Activated T-cell treated with anti-CD3 and anti-CD28 coated beads for 24 hours (primary cell): ENCODE results near the gene PCSK7.
"Not testable (repeated sequence)": the region's sequence is repeated elsewhere in the genome, so short reads cannot be mapped to it uniquely, and the experiment has no call there.

Experiments used
- DNase-seq: peaks from one replicate; pipeline ENCODE4 v3.0.0-alpha.2; 2020; ENCODE audit warnings: low read depth

Gene PCSK7

DNA sequence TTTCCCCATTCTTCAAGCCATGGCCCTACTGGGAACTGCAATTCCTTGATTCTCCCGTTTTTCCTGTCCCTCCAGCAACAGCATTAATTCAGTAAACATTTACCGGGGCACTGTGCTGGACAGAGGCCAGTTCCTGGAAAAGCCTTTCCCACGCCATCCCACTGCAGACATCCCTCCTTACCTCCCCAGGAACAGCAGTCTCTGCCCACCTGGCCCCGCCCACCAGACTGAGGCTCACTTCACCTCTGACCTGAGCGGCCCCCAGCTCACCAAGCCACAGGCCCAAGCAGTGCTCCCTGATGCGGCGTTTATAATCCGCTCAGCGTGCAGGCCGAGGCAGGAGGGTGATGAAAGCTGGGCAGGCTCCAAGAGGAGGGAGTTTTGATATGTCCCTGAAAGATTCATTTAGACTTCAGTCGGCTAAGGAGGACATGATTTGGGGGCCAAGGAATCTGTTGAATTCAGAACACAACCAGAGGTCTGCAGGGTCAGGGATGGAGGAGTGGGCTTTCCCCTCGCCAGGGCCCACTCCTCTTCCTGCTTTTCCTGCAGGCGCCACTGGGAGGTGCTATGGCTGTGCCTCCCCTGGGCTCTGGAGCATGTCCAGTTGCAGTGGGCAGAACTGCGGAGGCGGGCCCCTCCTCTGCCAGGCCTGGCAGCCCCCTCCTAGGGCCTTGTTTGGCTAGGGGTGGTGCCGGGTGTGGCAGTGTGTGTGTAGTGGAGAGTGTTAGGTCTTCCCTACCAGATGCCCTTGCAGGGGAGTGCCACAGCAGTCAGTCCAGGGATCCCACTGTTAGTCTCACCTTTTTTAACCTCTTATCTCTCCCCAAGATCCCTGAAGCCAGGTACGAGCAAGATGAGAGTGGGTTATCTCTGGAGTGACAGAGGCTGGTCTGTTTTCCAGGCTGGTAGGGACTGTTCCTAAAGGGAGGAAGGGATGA, 34.1 kb downstream of the PCSK7 start:
- DNase-seq: no peak

DNA sequence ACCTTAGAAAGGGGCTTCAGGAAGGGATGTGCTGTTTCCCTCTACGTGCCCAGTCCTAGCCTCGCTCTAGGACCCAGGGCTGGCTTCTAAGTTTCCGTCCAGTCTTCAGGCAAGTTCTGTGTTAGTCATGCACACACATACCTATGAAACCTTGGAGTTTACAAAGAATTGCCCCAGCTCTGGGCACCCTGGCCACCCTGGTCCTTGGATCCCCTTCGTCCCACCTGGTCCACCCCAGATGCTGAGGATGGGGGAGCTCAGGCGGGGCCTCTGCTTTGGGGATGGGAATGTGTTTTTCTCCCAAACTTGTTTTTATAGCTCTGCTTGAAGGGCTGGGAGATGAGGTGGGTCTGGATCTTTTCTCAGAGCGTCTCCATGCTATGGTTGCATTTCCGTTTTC, 34.9 kb downstream of the PCSK7 start:
- no peak for DNase-seq

DNA sequence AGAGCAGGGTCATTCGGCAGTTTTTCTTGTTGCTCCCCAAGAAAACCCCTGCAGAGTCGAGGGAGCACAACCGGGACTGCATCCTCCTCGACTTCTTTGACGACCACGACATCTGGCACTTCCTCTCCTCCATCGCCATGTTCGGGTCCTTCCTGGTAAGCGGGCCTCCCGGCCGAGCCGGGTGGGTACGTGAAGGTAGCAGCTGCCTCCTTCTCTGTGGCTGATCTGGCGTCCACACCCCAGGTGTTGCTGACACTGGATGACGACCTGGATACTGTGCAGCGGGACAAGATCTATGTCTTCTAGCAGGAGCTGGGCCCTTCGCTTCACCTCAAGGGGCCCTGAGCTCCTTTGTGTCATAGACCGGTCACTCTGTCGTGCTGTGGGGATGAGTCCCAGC, 36.1 kb downstream of the PCSK7 start:
- no peak for DNase-seq

DNA sequence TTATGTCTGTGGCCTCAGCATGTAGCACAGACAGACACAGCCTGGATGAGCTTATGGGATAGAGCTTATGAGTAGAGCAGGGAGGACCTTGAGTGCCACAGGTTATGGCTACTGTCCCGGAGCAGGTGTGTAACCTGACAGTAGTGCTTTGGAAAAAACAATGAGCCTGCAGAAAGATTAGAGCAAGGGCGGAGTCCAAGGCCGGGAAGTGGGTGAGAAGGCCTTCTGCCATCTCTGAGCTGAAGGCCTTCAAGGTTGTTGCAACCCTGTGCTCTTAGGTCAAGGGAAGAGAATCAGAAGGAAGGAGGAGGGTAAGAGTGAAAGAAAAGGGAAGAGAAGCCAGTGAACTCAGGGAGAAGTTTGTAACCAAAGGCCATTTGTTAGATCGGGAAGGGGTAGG, 36.6 kb downstream of the PCSK7 start:
- no peak for DNase-seq

DNA sequence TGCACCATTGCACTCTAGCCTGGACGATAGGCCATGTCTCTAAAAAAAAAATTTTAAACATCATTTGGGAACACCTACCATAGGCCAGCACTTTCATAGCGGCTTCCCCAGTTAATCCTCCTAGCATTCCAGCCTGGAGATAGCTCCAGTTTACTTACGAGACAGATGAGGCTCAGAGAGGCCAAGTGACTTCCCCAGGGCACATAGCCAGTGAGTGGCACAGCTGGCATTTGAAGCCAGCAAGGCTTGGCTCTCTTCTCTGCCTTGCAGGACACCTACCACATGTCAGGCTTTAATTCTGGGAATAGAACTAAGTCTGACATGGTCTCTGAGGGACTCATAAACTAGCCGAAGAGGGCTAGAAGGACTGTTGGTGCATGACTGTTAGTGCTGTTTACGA, 37.6 kb downstream of the PCSK7 start:
- DNase-seq: no peak

DNA sequence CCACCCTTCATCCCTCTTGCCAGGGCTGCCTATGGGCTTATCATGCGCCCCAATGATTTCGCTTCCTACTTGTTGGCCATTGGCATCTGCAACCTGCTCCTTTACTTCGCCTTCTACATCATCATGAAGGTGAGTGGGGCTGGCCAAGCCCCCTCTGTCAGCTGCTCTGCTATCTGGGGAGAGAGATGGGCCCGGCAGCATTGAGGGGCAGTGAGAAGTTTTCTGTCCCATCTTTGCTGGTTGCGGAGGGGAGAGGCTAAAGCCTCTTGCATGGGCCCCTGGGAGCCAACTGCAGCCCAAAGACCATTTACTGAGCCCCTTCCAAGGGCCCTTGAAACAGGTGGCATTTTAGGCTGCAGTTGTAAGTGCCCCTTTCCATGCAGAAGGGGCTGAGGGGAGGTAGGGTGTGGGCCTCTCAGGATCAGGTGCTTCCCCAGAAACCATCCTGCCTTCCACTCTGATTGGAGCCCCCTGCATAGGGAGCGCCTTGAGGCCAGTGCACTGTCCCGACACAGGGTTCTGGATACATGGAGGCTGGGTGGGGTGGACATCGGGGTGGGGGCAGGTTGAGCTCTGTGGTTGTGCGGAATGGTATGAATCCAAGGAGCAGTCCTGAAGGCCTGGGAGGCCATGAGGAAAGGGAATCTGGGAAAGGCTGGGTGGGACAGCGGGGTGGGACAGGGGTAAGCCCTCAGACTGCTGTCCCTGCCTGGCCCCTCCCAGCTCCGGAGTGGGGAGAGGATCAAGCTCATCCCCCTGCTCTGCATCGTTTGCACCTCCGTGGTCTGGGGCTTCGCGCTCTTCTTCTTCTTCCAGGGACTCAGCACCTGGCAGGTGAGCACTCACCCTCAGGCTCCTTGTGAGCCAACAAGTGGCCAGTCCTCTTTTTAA, 38.5 kb downstream of the PCSK7 start:
- DNase-seq: no peak

DNA sequence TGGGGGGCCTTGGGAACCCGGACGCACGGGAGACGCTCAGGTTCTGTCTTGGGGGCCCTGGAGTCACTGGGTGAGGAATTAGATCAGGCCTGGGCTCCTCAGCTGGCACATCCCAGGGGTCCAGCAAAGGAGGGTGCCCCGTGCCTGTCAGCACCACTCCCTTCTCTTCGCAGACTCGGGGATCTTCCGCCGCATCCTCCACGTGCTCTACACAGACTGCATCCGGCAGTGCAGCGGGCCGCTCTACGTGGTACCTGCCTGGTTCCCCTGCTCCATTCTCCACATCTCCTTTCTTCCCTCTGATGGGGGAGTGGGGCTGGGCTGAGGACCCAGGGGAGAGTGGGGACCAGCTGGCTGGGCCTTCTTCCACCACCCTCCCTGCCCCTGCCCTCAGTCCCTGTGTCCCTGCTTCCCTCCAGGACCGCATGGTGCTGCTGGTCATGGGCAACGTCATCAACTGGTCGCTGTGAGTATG, 39.4 kb downstream of the PCSK7 start:
- no peak for DNase-seq

DNA sequence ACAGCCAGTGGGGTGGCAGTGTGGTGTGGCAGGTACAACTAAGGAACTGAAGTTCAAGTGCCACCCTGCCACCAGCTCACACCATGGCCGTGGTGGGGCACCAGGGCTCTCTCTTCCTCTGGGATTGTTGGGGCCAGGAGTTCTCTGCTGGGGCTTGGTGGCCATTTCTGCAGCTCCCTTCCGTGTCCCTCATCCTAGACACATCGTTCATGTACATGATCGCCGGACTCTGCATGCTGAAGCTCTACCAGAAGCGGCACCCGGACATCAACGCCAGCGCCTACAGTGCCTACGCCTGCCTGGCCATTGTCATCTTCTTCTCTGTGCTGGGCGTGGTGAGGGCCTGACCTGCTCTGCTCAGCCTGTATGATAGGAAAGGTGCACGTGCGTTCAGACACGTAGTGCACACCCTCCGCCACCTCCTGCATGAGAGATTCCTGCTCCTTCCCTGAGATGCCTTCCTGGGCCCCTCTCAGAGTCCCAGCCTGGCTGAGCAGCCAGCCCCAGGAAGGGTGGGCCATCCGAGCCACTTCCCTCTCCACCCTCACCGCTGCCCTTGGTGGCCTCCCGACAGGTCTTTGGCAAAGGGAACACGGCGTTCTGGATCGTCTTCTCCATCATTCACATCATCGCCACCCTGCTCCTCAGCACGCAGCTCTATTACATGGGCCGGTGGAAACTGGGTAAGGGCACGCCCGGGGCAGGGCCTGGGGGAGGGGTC, 40.0 kb downstream of the PCSK7 start:
- DNase-seq: no peak

DNA sequence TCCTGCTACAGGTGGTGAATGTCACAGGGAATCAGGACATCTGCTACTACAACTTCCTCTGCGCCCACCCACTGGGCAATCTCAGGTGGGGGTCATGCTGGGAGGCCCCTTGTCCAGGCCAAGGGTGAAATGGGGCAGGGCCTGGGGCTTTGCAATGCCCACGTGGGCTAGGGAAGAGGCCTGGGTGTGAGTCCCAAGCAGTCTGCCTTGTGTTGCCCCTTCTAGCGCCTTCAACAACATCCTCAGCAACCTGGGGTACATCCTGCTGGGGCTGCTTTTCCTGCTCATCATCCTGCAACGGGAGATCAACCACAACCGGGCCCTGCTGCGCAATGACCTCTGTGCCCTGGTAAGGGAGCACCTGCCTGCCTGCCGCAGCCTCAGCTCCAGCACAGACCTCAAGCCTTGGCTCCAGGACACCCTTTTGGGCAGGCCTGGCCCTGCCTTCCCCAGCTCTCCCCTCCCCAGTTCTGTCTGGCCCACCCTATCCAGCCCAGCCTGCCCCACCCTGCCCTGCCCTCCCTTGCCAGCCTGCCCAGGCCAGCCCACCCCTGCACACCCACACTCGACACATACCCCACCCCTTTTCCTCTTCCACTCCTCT, 41.8 kb downstream of the PCSK7 start:
- DNase-seq: no peak

DNA sequence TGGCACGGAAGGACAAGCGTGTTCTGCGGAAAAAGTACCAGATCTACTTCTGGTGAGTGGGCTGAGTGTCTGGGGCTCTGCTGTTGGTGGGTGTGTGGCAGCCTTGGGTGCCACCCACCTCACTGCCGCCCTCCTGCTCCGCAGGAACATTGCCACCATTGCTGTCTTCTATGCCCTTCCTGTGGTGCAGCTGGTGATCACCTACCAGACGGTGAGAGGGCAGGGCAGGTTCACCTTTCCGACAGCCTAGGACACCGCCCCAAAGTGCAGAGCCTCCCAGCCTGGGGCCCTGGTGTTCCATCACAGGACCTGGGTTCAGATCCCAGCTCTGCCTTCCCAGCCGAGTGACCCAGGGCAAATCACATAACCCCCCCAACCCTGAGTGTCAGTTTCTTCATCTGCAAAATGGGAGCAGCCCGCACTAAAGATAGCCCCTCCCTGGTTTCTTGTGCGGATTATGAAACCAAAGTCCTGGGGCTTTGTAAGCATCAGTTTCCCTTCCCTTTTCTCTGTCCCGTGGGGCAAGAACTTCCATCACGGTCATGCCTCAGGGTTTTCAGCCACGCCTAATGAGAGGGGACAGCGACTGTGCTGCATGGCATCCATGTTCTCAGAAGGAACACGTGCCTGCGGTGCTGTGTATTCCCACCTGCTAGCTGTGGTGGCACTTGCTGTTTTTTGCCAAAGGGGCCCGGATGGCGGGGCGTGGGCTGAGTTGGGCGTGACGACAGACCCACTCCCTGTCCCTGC, 42.5 kb downstream of the PCSK7 start:
- DNase-seq: no peak

DNA sequence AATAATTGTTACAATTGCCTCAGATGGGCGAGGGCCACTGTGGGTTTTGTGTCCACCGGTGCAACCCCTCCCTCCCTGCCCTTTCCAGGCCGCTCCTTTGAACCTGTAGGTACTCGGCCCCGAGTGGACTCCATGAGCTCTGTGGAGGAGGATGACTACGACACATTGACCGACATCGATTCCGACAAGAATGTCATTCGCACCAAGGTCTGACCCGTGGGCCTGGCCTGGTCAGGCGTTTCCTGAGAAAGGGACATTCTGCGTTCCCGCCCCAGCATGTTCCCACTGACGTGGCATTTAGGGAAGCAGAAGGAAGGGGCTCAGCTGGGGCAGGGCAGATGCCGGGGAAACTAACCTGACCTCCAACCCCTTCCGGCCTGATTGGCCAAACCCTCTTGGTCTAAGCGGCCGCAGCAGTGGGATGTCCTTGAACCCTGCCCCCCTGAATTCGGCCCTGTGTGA, 43.2 kb downstream of the PCSK7 start:
- DNase-seq: no peak

DNA sequence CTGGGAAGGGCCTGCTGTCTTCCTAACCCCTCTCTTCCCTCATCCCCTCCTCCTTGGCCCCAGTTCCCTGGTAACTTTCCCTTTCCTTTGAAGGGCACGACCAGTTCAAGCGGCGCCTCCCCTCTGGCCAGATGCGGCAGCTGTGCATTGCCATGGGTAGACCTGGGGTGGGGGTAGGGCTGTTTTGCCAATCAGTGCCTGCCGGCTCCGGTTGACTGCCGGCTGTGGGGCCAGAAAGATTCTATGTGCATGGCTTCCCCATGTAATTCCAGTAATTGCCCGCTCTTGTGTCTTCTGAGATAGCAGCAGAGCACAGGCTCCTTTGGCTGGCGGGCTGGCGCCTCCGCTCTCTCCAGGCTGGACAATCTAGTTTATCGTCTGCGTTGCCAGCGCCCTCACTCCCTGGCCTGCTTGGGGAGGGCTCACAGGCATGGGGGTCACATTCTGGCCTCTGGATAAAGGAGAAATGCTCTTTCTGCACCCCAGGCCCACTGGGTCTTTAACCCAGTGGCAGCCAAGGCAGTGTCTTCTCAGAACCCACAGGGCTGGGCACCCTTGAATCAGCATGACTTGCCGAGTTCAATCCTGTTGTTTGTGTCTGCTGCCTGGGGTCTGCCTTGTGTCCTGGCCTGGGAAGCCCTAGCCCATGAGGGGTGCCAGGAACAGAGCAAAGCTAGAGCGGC, 43.9 kb downstream of the PCSK7 start:
- DNase-seq: no peak

DNA sequence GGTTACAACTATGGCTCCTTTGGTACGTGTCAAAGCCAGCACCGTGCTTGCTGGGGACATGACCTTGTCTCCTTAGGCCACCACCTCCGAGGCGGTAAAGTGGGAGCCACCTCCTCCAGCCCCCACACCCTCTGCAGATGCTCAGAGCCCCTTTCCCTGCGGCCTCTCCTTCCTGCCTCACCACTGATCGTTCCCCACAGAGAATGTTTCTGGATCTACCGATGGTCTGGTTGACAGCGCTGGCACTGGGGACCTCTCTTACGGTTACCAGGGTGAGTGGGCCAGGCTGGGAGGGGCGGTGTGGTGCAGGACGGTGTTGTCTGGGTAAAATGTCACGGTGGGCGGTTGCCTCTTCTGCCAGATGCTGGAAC, 44.5 kb downstream of the PCSK7 start:
- no peak for DNase-seq

DNA sequence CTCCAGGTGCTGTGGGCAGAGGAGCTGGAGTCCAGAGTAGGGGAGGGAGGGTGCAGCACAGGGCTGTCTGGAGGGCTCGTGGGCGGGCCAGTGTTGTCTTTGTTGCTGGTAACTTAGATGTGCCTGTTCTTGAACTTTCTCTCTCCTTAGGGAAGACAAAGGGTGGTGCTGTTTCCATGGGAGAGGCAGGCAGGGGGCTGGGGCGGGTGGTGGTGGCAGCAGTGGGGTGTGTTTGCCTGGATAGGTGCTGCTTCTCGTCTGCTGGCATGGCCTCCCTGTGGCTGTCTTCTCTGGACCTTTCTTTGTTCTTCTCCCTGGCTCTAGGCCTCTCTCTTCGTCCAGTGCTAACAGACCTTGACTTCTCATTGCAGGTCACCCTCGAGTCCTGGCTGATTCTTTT, 44.9 kb downstream of the PCSK7 start:
- DNase-seq: no peak

DNA sequence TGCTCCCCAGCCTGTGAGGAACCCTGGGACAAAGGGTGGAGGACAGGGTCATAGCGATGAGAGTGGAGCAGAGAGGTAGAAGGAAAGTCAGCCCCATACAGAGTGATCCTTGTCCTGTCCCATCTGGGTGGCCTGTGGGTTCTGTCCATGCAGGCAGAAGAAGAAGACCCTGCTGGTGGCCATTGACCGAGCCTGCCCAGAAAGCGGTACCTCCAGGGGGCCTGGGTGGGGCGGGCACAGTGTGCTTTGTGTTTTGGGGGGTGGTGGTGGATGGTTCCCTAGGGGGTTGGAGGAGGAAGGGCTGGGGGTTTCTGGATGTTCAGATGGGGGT, 45.5 kb downstream of the PCSK7 start:
- DNase-seq: no peak

DNA sequence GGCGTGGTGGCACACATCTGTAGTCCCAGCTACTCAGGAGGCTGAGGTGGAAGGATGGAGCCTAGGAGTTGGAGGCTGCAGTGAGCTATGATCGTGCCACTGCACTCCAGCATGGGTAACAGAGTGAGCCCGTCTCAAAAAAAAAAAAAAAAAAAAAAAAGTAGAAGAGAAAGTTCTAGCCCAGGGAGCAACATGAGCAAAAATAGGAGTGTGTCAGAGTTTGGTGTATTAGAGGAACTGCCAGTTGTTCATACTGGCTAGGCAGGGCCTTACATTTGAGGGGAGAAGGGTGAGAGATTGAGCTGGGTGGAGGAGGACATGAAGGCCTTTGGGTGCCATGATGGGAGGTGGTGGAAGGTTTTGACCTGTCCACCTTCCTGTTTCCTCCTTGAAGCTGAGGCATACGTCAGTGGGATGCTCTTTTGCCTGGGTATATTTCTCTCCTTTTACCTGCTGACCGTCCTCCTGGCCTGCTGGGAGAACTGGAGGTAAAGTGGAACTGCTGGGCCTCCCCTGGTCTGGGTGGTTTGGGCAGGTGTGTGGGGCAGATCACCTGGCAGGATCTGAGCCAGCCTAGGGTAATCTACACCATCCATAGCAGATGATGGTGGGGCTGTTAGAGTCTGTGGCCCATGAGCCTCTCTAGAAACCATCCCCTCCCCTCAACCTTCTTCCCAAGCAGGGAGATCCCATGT, 46.0 kb downstream of the PCSK7 start:
- DNase-seq: no peak

DNA sequence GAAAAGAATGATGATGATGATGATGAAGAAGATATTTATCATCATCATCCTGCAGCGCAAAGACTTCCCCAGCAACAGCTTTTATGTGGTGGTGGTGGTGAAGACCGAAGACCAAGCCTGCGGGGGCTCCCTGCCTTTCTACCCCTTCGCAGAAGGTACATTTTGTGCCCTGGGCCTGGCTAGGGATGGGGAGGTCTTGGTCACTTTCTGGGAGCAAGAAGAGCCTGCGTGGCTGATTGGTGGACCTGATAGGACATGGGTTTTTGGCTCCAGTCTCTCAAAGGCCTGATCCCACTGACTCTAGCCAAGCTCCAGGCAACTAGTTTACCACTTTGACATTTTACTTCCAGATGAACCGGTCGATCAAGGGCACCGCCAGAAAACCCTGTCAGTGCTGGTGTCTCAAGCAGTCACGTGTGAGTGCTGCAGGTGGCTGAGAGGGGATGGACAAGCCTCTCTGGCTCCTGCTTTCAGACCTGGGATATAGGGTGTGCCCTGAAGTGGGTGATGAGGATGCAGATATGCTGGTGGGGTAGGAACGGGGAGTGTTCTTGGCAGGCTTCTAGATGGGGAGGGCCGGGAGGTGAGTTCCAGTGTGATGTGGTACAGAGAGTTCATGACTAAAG, 48.0 kb downstream of the PCSK7 start:
- DNase-seq: no peak

DNA sequence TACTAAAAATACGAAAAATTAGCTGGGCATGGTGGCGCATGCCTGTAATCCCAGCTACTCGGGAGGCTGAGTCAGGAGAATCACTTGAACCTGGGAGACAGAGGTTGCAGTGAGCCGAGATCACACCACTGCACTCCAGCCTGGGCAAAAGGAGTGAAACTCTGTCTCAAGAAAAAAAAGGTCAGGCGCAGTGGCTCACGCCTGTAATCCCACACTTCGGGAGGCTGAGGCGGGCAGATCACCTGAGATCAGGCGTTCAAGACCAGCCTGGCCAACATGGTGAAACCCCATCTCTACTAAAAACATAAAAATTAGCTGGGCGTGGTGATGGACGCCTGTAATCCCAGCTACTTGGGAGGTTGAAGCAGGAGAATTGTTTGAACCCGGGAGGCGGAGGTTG, 48.7 kb downstream of the PCSK7 start:
- DNase-seq: not testable (repeated sequence)

DNA sequence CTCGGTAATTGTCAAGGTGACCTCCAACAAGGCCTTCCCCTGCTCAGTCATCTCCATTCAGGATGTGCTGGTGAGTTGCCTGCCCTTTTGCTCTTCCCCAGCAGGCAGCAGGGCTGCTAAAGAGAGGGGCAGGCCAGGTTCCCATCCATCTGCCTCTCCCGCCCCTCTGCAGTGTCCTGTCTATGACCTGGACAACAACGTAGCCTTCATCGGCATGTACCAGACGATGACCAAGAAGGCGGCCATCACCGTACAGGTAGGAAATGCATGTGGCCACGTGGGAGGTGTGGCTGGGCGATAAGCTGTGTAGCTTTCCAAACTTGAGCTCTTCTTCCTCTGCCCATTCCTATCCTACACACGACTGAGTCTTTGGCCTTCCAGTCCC, 49.3 kb downstream of the PCSK7 start:
- no peak for DNase-seq
